ENCODE measurements around the gene SEMA6C. TPM values are rescaled to one million over a fixed set of nuclear protein-coding genes. Genes with fewer than 3 reads are reported as not detected.

Gene SEMA6C
- total and polyA plus RNA-seq, 2 of the 8 experiments (the other 6 are each of a cell fraction or from before 2014, with no cell fraction given) = 12.2 to 15.7 TPM

DNA sequence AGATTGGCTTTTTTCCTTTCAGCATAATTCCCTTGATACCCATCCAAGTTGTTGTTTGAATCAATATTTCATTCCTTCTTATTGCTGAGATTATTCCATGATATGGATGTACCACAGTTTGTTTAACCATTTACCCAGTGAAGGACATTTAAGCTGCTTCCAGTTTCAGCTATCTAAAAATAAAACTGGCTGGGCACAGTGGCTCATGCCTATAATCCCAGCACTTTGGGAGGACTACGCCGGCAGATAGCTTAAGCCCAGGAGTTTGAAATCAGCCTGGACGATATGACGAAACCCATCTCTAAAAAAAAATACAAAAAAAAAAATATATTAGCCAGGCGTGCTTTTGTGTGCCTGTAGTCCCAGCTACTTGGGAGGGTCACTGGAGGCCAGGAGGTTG lies 32.6 kb downstream of the SEMA6C start (continued):
- TF ChIP-seq HDAC6 (IDR thresholded peaks at IDR 0.05; ENCODE audit: low read depth, low read length) = no peak
- TF ChIP-seq MAX (IDR thresholded peaks at IDR 0.05) = no peak
